ENCODE results near the gene FHL2.

FHL2 gene, protein sequence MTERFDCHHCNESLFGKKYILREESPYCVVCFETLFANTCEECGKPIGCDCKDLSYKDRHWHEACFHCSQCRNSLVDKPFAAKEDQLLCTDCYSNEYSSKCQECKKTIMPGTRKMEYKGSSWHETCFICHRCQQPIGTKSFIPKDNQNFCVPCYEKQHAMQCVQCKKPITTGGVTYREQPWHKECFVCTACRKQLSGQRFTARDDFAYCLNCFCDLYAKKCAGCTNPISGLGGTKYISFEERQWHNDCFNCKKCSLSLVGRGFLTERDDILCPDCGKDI

DNA sequence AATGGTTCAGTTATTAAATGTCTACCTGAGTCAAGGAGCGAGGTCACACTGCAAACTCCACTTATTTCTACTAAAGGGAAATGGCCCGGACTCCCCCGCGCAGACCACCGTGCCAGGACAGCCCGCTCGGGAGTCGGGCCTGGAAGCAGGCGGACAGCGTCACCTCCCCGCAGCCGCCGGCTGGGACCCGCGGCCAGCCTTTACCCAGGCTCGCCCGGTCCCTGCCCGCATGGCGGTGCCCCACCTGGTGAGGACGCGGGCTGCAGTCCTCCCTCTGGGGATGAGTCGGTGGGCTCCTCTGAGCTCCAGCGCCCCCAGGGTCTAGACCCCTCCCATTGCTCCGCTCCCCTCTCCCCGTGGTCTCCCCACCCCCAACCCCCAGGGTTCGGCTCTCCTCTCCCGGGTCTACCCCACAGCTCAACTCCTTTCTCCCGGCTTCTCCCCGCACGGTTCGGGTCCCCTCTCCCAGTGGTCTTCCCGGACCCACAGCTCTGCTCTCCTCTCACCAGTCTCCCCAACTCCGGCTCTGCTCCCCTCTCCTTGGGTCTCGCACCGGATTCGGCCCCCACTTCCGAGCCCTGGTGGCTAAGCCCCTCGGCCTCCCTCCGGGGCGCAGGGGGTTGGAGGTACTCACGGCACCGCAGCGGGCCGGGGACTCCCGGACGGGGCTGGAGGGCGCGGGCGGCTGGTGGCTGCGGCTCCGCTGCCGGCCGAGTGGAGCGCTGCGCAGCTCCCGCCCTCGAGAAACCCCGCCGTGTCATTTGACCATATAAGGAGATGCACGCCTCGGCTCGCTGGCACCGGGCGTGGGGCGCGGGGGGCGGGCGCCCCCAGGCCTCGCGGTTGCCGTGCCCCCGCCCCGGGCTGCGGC lies at the start of gene FHL2:
TSS of gene FHL2 (minus strand) at position 716 of the 871 bp plus-strand sequence. CDS start 12,535 bp downstream, outside the sequence.
- Histone ChIP-seq H3K27ac (ENCODE audit: low read length) (peak within 1 kb of the TSS; percentile 93), H3K9ac (ENCODE audit: low read length in 2 of 2) (peak within 1 kb of the TSS; percentile 97 to 98), H3K4me3 (ENCODE audit: low read length in 2 of 2) (peak within 1 kb of the TSS; percentile 67 to 96), H3K36me3 (ENCODE audit: control insufficient read depth in 2 of 2, insufficient read depth in 2 of 2, low read length in 2 of 2) (peaks cover 2 to 5% of the 10 kb centered on the region in 2 donors), H3K4me1 (ENCODE audit: control insufficient read depth, insufficient read depth, low read length) (peaks cover 25% of the 10 kb centered on the region), H3K9me3 (ENCODE audit: control insufficient read depth in 2 of 2, low read length in 2 of 2) (no peaks in the 10 kb centered on the region), H3K27me3 (ENCODE audit: control insufficient read depth in 1 of 2, insufficient read depth in 2 of 2, low read length in 2 of 2) (peaks cover 0 to 2% of the 10 kb centered on the region in 2 donors)

DNA sequence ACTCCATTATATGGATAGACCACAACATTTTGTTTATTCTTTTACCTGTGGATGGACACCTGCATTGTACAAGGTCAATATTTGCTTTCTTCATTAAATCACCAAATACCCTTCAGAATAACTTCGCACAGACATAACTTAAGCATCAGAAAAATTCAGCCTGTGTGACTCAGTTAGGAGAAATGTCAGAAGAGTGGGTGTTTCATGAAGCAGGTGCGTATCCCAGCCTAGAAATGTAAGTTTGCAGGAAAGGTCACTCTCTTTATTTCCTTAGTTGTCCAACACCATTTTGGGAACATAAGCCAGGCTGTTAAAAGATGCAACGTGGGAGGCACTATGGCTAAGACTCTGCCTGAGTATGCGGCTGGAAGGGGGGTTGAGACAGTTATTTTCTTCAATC lies 48.6 kb upstream of the FHL2 start:
- no peaks in the 10 kb centered on the region for H3K9me3 ChIP-seq (ENCODE audit: control insufficient read depth in 2 of 2, low read length in 2 of 2)
- no peak overlapping the region for H3K27ac ChIP-seq (ENCODE audit: low read length)
- H3K36me3 ChIP-seq (ENCODE audit: control insufficient read depth in 2 of 2, insufficient read depth in 2 of 2, low read length in 2 of 2) = no peaks in the 10 kb centered on the region
- no peak overlapping the region for H3K4me3 ChIP-seq (ENCODE audit: low read length in 2 of 2)
- peaks cover 19% of the 10 kb centered on the region for H3K4me1 ChIP-seq (ENCODE audit: control insufficient read depth, insufficient read depth, low read length)
- H3K27me3 ChIP-seq (ENCODE audit: control insufficient read depth in 1 of 2, insufficient read depth in 2 of 2, low read length in 2 of 2) = no peaks in the 10 kb centered on the region
- H3K9ac ChIP-seq (ENCODE audit: low read length in 2 of 2) = no peak overlapping the region

DNA sequence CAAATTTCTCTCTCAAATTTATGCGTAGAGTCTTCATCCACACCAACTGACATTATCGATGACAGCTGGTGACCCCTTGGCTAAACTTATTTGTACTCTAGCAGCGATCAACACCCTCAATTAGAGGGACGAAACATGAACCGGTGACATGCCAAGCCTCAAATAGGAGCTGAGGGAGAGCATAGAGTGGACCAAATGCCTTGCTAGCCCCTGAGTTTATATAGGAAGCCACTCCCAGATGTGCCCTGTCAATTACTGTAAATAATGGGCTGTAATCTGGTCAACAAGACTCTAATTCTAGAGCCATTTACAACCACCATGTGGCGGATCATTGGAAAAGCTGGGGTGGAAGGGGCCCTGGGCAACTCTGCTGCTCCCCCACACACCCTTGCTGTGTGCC lies 47.6 kb upstream of the FHL2 start:
- Histone ChIP-seq H3K4me3 (ENCODE audit: low read length in 2 of 2) (no peak overlapping the region), H3K9me3 (ENCODE audit: control insufficient read depth in 2 of 2, low read length in 2 of 2) (no peaks in the 10 kb centered on the region), H3K36me3 (ENCODE audit: control insufficient read depth in 2 of 2, insufficient read depth in 2 of 2, low read length in 2 of 2) (no peaks in the 10 kb centered on the region), H3K27me3 (ENCODE audit: control insufficient read depth in 1 of 2, insufficient read depth in 2 of 2, low read length in 2 of 2) (no peaks in the 10 kb centered on the region), H3K9ac (ENCODE audit: low read length in 2 of 2) (no peak overlapping the region), H3K4me1 (ENCODE audit: control insufficient read depth, insufficient read depth, low read length) (peaks cover 22% of the 10 kb centered on the region), H3K27ac (ENCODE audit: low read length) (no peak overlapping the region)

DNA sequence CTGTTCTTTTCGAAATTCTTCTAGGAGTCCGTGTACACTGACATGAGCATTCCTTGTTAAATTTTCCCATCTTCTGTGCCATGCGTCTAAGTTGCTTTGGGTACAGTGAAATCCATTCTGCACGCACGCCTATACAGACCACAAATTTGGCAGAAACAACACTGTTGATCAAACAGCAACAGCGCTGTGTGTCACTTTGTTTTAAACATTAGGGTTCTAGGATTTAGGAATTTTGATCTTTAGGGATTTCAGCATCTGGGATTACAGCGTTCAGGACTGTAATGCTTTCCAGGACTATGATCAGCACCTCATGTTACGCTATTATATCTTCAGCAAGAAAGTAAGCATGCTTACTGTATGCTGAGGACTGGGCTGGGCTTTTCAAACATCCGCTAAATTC lies 47.1 kb upstream of the FHL2 start:
- Histone ChIP-seq H3K4me1 (ENCODE audit: control insufficient read depth, insufficient read depth, low read length) (peaks cover 22% of the 10 kb centered on the region), H3K27ac (ENCODE audit: low read length) (no peak overlapping the region), H3K36me3 (ENCODE audit: control insufficient read depth in 2 of 2, insufficient read depth in 2 of 2, low read length in 2 of 2) (no peaks in the 10 kb centered on the region), H3K9ac (ENCODE audit: low read length in 2 of 2) (no peak overlapping the region), H3K4me3 (ENCODE audit: low read length in 2 of 2) (no peak overlapping the region), H3K9me3 (ENCODE audit: control insufficient read depth in 2 of 2, low read length in 2 of 2) (no peaks in the 10 kb centered on the region), H3K27me3 (ENCODE audit: control insufficient read depth in 1 of 2, insufficient read depth in 2 of 2, low read length in 2 of 2) (no peaks in the 10 kb centered on the region)

DNA sequence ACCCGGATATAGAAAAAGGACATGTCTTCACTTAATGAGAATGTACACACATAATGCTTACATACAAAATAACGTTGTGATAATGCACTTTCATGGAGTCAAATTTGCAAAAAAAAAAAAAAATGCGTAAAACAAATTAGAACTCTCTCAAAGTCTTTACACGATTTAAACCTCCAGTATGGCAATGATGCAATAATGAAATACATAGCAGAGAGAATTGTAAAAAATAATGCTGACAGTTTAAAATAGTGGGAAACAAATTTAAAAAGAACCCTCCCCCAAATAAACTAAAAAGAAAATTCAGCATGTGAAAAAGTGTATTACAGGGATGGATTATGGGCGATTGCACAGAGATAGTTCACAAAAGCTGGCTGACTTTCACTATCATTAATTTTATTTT lies 46.6 kb upstream of the FHL2 start:
- Histone ChIP-seq H3K36me3 (ENCODE audit: control insufficient read depth in 2 of 2, insufficient read depth in 2 of 2, low read length in 2 of 2) (no peaks in the 10 kb centered on the region), H3K27ac (ENCODE audit: low read length) (no peak overlapping the region), H3K9ac (ENCODE audit: low read length in 2 of 2) (no peak overlapping the region), H3K9me3 (ENCODE audit: control insufficient read depth in 2 of 2, low read length in 2 of 2) (no peaks in the 10 kb centered on the region), H3K4me1 (ENCODE audit: control insufficient read depth, insufficient read depth, low read length) (peaks cover 22% of the 10 kb centered on the region), H3K4me3 (ENCODE audit: low read length in 2 of 2) (no peak overlapping the region), H3K27me3 (ENCODE audit: control insufficient read depth in 1 of 2, insufficient read depth in 2 of 2, low read length in 2 of 2) (no peaks in the 10 kb centered on the region)

DNA sequence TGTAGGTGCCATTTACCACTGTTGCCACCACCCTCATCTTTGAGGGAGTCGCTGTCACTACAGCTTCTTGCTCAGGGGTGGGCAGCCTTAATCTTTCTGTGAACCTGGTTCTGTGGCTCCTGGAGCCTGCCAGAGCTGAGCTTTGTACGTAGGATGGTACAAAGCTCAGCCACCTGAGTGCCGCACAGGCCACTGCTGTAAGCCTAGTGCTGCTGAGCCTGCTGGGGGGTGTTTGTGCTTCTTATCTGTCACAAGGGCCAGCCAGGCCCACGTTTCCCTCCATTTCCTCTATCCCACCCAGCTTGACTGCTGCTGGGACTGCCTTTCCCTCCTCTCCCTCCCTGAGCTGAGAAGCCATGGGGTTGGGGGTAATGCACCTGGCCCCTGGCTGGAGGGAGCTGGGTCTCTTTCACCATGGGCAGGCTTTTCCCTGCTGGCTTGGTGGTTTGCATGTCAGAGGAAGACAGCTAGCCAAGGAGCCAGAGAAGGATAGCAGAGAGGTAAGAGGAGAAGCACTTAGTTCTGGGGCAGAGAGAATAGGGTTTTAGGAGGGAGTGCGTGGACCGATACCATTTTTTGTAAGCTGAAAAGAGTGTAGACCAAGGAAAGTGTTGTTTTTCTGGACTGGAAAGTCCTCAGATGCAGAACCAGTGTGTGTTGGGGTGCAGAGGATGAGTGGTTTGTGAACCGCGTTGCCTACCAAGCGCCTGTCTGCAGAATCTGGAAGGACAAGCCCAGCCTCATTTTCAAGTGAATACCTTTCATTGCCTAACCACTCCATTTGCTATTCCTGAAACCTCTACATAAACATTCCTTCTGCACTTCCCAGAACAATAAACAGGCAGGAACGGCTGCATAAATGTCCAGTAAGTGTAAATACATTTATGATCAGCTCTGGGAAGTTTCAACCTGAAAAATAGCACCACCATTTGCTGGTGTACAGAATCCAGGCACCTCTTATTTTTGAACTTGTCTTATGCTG lies 45.1 kb upstream of the FHL2 start:
- H3K27ac ChIP-seq (ENCODE audit: low read length) = peak overlapping the region; percentile 62
- H3K27me3 ChIP-seq (ENCODE audit: control insufficient read depth in 1 of 2, insufficient read depth in 2 of 2, low read length in 2 of 2) = no peaks in the 10 kb centered on the region
- H3K9ac ChIP-seq (ENCODE audit: low read length in 2 of 2) = peak overlapping the region in 1 of 2 donors; percentile 51

DNA sequence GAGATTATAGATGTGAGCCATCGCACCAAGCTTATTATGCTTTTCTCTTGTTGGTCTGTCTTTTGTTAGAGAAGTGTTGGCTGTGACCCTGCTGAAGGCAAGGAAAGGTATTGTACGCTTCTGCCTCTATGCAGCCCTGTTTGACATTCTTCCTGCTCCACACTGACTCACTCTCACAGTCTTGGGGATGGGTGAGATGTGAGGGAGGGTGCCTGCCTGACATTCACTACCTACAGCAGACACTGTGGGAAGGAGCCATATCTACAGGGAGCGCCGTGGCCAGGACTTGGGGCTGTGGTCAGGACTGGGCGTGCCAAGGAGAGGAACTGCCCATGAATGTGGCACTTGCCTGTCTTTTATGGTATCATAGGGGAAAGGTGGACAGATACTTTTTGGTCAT lies 43.9 kb upstream of the FHL2 start:
- peaks cover 37% of the 10 kb centered on the region for H3K4me1 ChIP-seq (ENCODE audit: control insufficient read depth, insufficient read depth, low read length)
- H3K27me3 ChIP-seq (ENCODE audit: control insufficient read depth in 1 of 2, insufficient read depth in 2 of 2, low read length in 2 of 2) = no peaks in the 10 kb centered on the region

More for the DNA sequence above, 45.1 kb upstream of the FHL2 start:
- H3K4me1 ChIP-seq (ENCODE audit: control insufficient read depth, insufficient read depth, low read length) = peaks cover 26% of the 10 kb centered on the region
- H3K9me3 ChIP-seq (ENCODE audit: control insufficient read depth in 2 of 2, low read length in 2 of 2) = no peaks in the 10 kb centered on the region
- H3K36me3 ChIP-seq (ENCODE audit: control insufficient read depth in 2 of 2, insufficient read depth in 2 of 2, low read length in 2 of 2) = no peaks in the 10 kb centered on the region
- H3K4me3 ChIP-seq (ENCODE audit: low read length in 2 of 2) = peak overlapping the region in 1 of 2 donors; percentile 44

DNA sequence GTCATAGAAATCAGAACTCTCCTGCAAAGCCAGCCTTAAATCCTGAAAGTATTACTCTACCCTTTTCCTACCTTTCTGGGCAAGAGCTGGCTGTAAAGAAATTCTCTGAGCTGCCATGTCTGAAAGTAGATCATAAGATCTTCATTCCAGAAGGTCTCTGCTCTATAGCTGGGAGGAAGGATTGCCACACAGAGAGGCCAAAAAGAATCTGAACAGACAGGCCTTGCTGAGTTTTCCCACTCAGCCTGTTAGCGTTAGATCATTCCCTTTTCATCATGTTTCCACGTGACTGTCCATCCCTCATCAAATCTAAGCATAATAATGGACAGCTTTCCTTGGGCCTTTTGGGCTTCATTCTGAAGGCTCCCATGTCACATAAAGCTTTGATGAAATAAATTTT lies 43.2 kb upstream of the FHL2 start:
- Histone ChIP-seq H3K27me3 (ENCODE audit: control insufficient read depth in 1 of 2, insufficient read depth in 2 of 2, low read length in 2 of 2) (no peaks in the 10 kb centered on the region), H3K9ac (ENCODE audit: low read length in 2 of 2) (no peak overlapping the region), H3K27ac (ENCODE audit: low read length) (no peak overlapping the region), H3K4me3 (ENCODE audit: low read length in 2 of 2) (no peak overlapping the region), H3K36me3 (ENCODE audit: control insufficient read depth in 2 of 2, insufficient read depth in 2 of 2, low read length in 2 of 2) (no peaks in the 10 kb centered on the region), H3K4me1 (ENCODE audit: control insufficient read depth, insufficient read depth, low read length) (peaks cover 42% of the 10 kb centered on the region), H3K9me3 (ENCODE audit: control insufficient read depth in 2 of 2, low read length in 2 of 2) (no peaks in the 10 kb centered on the region)

More for the DNA sequence above, 43.9 kb upstream of the FHL2 start:
- Histone ChIP-seq H3K4me3 (ENCODE audit: low read length in 2 of 2) (no peak overlapping the region), H3K36me3 (ENCODE audit: control insufficient read depth in 2 of 2, insufficient read depth in 2 of 2, low read length in 2 of 2) (no peaks in the 10 kb centered on the region), H3K9me3 (ENCODE audit: control insufficient read depth in 2 of 2, low read length in 2 of 2) (no peaks in the 10 kb centered on the region), H3K27ac (ENCODE audit: low read length) (no peak overlapping the region), H3K9ac (ENCODE audit: low read length in 2 of 2) (no peak overlapping the region)

DNA sequence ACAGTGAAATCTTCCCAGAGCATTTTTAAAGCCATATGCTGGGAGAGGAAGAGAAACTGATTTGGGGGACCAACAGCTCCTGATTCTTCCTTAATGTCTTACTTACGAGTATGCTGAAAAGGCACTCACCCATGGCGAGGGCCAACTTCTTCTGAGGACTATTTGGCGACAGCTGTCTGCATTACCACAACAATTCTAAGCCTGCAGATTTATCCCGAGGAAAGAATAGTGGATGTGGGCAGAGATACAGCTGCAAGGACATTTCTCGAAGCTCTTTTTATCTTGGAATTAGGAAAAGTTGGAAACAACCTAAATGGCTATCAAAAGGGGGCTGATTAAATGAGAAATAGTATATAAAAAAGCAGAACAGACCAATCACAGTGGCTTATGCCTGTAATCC lies 40.3 kb upstream of the FHL2 start:
- Histone ChIP-seq H3K27me3 (ENCODE audit: control insufficient read depth in 1 of 2, insufficient read depth in 2 of 2, low read length in 2 of 2) (no peaks in the 10 kb centered on the region), H3K9me3 (ENCODE audit: control insufficient read depth in 2 of 2, low read length in 2 of 2) (no peaks in the 10 kb centered on the region), H3K4me3 (ENCODE audit: low read length in 2 of 2) (no peak overlapping the region), H3K9ac (ENCODE audit: low read length in 2 of 2) (no peak overlapping the region), H3K27ac (ENCODE audit: low read length) (peak overlapping the region; percentile 31), H3K36me3 (ENCODE audit: control insufficient read depth in 2 of 2, insufficient read depth in 2 of 2, low read length in 2 of 2) (no peaks in the 10 kb centered on the region), H3K4me1 (ENCODE audit: control insufficient read depth, insufficient read depth, low read length) (peaks cover 39% of the 10 kb centered on the region)
